Activated CD4-positive, alpha-beta T cell treated with anti-CD3 and anti-CD28 coated beads, Interleukin-2, Interleukin-6, amounts not matched to agents 100 ng/mL and 50 ng/mL, durations not matched to agents 16 hours and 8 hours (primary cell): ENCODE results near the gene FARP2.
A peak's percentile ranks its signal among the peaks of the same experiment; 100 is the strongest.
"Not testable (repeated sequence)": the region's sequence is repeated elsewhere in the genome, so short reads cannot be mapped to it uniquely, and the experiment has no call there.

ENCODE experiments used
- DNase-seq: peaks from one replicate; pipeline ENCODE4 v3.0.0-alpha.2; 2020

The FARP2 gene

DNA sequence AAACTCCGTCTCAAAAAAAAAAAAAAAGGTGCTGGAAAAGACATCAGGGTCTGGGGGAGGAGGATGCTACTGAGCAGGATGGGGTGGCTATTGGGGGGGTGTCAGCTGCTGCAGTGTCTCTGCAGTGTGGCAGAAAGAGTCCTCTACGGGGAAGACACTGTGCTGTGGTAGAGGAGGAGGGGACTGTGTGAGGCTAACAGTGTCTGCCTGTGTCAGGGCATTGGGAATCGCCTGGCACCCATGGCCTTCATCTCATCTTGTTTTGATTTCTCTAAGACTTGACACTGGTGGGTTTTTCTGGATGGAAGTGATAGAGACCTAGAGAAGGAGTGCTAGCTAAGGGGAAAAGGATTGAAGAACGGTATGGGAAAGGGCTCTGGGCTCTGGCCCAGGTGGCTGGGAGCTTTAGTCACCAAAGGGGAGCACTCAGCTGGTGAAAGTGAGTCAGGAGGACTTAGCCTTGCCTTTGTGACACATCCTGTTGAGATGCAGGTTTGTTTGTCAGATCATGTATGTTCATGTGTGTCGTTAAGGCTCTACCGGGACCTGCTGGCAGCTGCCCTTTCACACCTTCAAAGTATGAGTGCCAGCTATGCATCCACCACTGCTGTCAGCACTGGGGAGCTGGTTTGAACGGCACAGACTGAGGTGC, 58.0 kb downstream of the FARP2 start:
- DNase-seq, result no peak

DNA sequence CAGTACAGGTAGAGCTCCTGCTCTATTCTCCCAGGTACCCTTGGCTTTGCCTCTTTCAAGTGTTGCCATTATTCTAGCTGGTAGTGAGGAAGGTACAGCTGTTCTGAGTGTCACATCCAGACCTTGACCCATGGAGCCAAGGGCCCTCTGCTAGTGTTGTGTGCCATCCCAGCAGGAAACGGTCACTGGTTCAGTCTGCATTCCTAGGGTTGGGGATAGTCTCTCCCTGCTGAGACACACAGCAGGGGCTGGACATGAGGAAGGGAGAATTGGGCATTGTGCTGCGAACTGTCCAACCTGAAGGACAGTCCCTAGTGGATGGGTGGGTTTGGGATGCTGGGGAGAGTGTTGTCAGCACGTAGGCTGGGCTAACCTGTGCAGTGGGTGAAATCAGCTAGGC, 59.1 kb downstream of the FARP2 start:
- no peak for DNase-seq

DNA sequence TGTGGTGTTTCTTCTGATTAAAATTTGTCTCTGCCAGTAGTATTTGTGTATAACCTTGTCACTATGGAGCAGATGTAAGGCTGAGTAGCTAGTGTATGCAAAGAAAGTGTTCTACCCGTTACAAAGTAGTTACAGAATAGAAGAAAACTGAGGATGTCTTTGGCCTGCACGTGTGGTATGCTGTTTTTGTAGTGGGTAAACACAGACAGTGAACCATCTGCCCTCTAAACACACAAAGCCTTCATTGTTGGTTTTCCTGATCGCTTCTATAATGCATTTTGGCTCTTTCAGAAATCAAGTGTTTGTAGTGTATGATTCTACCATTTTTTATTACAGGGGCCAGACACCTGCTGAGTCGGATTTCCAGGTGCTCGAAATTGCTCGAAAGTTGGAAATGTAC, 61.5 kb downstream of the FARP2 start:
- no peak for DNase-seq

DNA sequence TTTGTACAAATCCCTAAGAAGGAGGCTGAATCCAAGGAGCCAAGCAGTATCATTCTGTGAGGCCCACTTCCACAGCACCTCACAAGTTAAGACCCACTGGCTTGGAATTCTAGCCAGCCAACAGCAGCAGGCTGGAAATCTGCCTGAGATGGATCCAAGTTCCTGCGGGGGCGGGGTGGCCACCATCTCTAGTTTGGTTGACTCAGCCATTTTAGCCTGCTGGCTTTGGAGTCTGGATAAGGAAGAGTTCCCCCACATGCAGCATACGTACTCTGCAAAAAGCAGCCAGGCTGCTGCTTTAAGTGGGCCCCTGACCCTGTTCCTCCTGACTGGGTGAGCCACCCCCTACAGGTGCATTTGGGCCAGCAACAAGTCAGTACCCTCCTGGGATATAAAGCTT, 65.2 kb downstream of the FARP2 start:
- no peak for DNase-seq

DNA sequence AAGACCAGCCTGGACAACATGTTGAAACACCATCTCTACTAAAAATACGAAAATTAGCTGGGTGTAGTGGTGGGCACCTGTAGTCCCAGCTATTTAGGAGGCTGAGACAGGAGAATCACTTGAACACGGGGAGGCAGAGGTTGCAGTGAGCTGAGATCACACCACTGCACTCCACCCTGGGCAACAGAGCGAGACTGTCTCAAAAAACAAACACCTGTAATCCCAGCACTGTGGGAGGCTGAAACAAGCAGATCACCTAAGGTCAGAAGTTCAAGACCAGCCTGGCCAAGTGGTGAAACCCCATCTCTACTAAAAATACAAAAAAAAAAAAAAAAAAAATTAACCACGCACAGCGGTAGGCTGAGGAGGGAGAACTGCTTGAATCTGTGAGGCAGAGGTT, 65.9 kb downstream of the FARP2 start:
- DNase-seq, result not testable (repeated sequence)

DNA sequence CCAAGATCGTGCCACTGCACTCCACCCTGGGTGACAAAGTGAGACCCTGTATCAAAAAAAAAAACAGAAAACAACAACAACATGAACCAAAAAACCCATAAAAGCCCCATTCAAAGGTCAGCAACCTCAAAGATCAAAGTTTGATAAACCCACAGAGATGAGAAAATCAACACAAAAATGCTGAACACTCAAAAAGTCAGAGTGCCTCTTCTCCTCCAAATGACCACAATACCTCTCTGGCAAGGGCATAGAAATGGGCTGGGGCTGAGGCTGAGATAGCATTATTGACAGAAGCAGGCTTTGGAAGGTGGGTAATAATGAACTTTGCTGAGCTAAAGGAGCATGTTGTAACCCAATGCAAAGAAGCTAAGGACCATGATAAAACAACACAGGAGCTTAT, 66.3 kb downstream of the FARP2 start:
- DNase-seq, result no peak

DNA sequence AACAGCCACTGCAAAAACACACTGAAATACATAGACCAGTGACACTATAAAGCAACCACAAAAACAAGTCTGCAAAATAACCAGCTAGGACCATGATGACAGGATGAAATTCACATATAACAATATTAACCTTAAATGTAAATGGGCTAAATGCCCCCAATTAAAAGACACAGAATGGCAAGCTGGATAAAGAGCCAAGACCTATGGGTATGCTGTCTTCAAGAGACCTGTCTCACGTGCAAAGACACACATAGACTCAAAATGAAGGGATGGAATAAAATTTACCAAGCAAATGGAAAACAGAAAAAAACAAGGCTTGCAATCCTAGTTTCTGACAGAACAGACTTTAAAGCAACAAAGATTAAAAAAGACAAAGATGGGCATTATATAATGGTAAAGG, 67.4 kb downstream of the FARP2 start:
- DNase-seq, result not testable (repeated sequence)

DNA sequence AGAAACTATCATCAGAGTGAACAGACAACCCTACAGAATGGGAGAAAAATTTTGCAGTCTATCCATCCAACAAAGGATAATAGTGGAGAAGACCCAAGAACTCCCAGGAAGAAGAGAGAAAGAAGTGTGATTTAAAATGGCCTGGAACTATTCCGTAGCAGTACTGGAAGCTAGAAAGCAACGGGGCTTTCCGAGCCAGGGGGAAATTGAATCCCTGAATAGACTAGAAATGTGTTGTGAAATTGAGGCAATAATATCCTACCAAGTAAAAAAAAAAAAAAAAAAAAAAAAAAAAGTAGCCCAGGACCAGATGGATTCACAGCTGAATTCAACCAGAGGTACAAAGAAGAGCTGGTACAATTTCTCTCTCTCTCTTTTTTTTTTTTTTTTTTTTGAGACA, 69.3 kb downstream of the FARP2 start:
- DNase-seq, result no peak

DNA sequence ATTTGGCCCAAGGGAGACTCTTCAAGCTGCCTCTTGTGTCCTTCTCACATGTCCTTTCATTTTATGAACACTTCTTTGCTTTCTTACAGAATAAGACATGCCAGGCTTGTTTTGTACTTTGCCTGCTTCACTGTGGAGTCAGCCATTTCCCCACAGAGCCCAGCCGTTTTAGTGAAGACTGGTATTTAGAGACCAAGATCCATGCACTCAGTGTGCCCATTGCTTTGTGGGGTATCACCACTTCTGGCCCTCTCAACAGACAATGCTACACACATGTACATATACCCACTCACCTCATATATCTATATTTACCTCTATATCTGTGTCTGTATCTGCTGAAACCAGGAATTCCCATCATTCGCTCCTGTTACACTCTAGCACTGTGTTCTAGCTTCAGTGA, 74.1 kb downstream of the FARP2 start:
- DNase-seq, result no peak

DNA sequence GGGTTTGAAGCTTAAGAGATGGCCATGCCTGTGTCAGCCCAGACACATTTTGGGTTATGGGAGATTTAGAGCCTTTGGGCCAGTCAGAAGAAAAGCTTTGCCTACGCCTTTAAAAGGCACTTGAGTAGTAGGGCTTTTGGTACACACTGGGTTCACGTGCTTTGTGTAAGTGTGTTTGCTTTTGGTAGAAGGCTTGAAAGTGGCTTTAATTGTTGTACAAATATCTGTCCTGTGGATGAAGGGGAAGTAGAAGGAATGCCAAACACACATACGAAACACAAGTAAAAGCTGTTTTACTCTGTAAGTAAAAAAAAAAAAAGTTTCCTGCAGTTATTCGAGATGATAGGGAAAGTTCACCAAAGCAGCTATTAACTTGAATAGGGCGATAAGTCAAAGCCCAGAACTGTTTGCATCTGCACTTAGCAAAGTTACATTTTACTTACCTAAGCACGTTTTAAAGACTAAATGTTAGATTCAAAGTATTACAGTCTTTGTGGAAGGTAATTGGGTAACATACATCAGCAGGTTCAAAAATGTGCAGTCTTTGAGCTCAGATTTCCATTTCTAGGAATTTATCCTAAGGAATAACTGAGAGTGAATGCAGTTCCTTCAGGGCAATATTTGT, 76.9 kb downstream of the FARP2 start:
- no peak for DNase-seq

DNA sequence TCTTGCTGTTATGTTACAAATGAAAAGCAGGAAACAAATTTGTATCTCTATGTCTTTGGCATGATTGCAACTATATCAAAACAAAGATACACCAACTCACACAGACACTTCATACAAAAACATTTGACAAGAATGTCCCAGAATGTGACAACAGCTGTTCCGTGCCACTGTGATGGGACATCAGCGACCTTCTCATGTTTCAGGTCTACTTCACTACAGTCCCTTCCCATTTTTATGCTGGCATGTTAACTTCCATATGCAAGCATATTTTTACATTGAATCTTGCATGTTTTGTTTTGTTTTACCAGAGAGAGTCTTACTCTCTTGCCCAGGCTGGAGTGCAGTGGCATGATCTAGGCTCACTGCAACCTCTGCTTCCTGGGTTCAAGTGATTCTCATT, 81.1 kb downstream of the FARP2 start:
- DNase-seq, result no peak

DNA sequence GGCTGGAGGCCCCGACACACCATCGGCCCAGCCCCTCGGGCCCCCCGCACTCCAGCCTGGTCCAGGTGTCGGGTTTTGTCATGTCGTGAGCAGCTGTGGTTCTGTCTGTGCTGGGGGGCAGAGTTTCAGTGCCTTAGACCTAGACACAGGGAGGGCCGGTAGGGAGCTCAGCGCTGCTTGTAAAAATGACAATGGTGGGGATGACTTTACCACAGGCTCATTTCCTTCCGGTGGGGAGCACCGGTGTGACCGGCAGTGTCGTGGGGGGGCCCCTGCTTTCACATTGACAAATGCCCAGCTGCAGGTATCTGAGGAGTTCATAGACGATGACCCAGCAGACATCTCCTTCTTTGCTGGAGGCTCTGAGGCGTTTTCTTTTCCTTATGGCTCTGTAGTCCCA, 85.4 kb downstream of the FARP2 start:
- no peak for DNase-seq

DNA sequence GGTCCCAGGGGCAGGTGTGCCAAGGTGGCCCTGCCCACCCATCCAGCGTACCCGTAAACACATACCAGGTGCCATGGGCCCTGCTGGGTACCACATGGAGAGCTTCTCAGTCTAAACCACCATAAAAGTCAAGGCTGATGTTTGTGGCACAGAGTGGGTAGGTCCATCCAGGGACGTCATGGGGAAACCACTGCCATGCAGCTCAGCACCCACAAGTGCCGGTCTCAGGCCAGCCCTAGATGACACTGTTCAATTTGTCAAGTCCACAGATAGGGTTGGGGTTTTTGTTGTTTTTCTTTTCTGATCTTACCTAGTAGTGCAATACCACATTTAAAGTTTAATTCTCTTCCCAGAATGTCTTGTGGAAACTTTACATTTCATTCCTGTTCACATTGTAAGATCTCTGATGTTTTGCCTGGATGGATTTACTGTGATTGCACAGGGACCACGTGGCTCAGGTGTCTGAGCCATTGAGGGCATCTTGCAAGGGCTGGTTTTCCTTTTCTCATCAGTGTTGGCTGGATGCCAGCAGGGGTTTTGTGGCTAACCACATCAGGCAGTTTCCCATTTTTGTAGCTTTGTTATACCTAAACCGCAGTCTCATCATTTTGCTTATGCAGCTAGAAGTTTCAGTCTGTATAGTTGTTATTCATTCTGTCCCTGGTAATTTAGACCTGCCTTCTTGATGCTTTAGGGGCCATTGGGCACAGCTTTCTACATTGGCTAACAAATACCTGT, 87.6 kb downstream of the FARP2 start:
- DNase-seq, result peak; percentile 97

DNA sequence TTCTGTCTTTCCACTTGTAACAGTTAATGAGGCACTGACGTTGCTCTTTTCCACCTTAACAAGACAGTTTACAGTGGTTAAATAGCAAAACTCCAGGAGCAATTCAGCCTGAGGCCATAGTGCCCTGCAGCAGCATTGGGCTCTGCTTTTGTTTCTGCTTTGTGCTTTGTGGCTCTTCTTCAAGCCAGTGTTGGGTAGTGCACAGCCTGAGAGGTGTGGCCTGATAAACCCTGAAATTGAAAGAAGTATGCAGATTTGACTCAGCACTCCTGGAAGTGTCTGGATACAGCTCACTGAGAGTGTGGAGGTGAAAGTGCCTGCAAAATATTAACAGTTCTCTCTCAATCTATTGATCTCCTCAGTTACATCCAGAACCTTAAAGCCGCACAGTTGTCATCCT, 89.3 kb downstream of the FARP2 start:
- DNase-seq, result peak; percentile 76

DNA sequence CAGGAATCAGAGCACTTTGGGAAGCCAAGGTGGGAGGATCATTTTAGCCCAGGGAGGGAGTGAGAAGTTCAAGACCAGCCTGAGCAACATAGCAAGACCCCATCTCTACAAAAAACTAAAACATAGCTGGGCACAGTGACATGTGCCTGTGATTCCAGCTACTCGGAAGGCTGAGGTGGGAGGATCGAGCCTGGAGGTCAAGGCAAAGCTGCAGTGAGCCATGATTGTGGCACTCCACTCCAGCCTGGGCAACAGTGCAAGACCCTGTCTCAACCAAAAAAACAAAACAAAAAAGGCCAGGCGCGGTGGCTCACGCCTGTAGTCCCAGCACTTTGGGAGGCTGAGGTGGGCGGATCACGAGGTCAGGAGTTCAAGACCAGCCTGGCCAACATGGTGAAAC, 94.0 kb downstream of the FARP2 start:
- DNase-seq, result not testable (repeated sequence)

DNA sequence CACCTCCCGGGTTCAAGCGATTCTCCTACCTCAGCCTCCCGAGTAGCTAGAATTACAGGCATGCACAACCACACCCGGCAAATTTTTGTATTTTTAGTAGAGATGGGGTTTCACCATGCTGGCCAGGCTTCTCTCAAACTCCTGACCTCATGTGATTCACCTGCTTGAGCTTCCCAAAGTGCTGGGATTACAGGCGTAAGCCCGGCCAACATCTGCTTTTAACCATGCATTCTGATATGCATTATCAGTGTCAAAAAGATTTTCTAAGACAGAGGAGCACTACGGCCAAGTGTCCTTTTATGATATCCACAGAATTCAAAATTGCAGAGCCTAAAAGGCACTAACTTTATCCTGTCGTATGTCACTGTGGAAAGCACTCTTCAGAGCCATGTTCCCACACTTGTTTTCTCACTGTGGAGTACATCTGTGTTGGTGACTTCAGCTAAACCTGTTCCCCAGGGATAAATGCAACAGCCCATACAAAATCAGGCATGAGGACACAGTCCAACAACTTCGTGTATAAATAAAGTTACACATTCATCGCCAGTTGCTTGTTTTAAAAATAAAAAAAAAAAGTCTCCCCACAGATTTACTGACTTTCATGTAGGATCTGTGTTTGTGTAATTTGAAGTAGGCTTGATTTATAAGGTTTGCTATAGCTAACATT, 95.9 kb downstream of the FARP2 start:
- no peak for DNase-seq

DNA sequence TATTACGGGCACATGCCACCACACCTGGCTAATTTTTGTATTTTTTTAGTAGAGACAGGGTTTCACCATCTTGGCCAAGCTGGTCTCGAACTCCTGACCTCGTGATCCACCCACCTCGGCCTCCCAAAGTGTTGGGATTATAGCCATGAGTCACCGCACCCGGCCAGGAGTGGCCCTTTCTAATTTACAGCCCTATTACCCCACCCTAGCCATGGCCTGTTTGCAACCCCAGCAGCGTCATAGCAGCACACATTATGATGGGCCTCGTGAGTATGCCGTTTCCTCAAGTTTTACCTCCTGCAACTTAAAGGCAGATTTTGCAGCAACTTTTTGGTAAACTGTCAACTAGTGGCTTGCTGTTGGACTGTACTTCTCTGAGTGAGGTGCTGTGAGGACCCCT, 97.8 kb downstream of the FARP2 start:
- not testable (repeated sequence) for DNase-seq

DNA sequence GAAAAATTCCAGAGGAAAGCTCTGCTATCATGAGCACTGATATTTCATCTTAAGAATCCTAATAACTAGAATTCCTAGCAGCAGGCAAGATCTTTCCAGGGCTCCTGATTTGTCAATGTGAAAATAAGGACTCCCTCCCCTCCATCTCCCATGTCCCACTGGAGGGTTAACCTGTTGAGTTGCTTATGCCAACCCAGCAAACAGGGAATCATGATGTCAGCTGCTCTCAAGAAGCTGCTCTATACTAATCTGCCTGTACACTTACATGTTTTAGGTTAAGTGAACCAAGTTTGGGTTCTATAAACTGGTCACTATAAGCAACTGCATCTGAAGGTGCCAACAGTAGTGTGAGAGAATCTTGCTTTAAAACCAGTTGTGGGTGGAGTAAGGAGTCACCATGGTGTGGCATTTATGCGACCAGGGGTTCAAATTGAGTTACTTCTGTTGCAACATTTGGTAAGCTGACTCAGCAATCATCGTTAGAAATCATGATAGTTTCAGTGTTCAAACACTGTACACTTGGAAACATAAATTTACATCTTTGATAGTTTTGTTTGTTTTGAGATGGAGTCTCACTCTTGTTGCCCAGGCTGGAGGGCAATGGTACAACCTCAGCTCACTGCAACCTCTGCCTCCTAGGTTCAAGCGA, 98.9 kb downstream of the FARP2 start:
- no peak for DNase-seq

DNA sequence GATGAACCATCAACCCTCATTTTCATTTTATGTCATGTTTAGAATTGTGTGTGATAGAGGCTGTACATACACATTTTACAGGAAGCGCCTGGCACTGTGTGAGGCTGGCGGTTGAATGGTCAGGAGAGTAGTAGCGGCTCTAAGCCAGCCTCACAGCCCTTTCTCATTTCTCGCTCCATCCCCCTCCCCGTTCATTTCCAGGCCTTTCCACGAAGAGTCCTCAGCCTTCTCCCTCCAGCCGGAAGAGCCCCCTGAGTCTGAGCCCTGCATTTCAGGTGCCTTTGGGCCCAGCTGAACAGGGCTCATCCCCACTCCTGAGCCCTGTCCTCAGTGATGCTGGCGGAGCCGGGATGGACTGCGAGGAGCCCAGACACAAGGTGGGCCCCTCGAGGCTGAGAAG, 100.5 kb downstream of the FARP2 start:
- no peak for DNase-seq

DNA sequence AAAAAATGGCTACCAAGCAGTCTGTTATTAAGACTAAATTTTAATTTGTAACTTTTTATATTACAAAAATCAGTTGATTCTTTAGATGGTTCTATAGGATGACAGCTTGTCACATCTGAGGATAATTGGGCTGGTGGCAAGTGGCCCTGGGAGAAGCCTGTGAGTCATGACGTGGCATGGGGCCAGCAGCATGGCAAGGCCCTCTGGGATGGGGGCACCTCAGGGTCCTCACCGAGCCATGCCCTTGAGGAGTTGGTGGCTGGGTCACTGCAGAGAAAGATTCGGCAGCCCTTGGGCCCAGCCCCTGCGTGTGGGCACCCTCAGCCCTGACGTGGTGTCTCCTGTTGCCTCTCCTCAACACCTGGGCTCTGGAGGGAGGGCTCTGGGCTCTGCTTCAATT, 102.6 kb downstream of the FARP2 start:
- DNase-seq, result no peak

DNA sequence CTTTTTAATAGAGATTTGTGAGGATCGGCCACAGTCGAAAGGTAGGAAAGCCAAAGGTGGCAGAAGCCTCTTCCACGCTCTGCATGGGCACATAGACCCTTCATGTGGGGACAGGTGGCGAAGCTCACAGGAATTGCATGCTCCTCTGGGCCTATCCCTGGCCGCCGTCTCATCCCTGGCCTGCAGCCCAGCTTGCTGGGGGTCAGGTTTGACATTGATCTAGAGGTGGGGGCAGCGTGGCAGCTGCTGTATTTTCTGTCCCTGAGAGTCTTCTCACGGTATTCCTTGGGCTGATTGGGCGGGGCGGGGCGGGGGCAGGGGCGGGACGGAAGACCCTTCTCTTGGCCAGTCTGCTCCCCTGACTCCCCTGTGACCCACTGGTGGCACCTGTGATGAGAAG, 103.4 kb downstream of the FARP2 start:
- DNase-seq, result no peak

DNA sequence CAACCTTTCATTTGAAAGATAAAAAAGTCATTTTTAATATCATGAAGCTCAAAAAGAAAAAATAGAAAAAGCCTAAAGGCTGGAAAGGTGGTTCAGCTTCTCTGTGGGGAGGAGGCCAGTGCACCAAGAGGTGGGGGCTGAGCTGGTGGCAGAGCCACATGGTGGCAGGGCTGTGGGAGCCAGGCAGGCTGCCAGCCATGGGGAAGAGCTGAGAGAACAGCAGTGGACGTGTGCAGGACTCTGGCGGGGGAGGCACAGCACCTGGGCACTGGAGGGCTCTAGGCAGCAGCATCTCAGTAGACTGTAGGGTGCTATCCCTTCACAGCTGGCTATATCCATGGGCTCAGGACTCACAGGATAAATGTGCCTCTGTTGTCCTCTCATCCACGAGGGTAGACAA, 104.5 kb downstream of the FARP2 start:
- no peak for DNase-seq
